GM12875 (cell line): ENCODE measurements around the gene PEX6.

Experiments used
- H3K4me3 ChIP-seq: one replicate; pipeline ENCODE4 v1.5.1; 2011; ENCODE audit warnings: low read depth, low read length, control low read depth
- TF ChIP-seq, protein P1 (sequence below): IDR thresholded peaks from 2 replicates; pipeline ENCODE4 v1.5.1; 2011; ENCODE audit warnings: low read depth, mild to moderate bottlenecking, control low read depth, inconsistent platforms, low read length, moderate library complexity, borderline replicate concordance; ENCODE audit not compliant: insufficient read depth

The PEX6 gene

DNA sequence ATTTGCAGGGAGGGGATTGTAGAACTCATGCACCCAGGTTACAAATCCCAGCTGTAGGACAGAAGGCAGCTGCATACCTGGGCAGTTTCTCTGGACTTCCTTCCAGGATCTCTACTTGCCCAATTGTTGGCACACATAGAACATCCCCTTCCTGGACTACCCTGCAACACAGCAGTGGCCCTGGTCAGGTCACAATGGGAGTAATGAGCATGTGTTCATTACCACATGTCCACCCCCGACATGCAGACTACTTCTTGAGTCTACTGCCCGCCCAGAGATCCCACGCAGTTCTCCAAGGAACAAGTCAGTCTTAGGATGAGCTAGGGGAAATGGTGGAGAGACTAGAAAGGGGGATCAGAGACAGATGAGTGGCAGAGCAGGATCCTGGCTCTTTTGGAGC, 5.1 kb downstream of the PEX6 start:
- H3K4me3 ChIP-seq: no peak overlapping the region
- TF ChIP-seq, protein P1, sequence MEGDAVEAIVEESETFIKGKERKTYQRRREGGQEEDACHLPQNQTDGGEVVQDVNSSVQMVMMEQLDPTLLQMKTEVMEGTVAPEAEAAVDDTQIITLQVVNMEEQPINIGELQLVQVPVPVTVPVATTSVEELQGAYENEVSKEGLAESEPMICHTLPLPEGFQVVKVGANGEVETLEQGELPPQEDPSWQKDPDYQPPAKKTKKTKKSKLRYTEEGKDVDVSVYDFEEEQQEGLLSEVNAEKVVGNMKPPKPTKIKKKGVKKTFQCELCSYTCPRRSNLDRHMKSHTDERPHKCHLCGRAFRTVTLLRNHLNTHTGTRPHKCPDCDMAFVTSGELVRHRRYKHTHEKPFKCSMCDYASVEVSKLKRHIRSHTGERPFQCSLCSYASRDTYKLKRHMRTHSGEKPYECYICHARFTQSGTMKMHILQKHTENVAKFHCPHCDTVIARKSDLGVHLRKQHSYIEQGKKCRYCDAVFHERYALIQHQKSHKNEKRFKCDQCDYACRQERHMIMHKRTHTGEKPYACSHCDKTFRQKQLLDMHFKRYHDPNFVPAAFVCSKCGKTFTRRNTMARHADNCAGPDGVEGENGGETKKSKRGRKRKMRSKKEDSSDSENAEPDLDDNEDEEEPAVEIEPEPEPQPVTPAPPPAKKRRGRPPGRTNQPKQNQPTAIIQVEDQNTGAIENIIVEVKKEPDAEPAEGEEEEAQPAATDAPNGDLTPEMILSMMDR: no peak

DNA sequence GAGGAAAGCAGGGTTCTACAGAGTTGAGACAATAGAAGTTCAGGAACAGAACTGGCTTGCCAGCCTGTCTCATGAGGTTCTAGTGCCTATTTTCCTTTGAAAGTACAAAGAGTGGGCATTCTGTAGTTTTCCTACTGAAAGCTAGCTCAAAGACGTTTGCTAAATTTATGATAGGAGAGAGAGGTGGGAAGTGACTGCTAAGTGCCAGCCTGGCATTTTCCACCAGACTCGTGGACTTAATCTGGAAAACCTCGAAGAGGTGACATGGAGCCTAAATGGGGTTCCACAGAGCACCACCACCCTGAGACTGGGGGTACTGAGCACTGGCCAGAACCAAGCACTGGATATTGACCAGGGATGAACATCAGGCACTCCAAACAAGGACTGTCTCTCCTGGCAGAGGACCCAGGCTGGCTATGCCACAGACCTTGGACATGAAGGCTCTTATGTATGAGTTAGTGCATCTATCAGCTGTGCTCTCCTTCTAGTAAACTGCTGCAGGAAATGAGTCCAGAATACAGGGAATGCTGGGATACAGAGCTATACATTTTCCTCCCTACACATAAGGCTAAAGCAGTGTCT, 7.1 kb downstream of the PEX6 start:
- TF ChIP-seq, protein P1: no peak
- H3K4me3 ChIP-seq: no peak overlapping the region

DNA sequence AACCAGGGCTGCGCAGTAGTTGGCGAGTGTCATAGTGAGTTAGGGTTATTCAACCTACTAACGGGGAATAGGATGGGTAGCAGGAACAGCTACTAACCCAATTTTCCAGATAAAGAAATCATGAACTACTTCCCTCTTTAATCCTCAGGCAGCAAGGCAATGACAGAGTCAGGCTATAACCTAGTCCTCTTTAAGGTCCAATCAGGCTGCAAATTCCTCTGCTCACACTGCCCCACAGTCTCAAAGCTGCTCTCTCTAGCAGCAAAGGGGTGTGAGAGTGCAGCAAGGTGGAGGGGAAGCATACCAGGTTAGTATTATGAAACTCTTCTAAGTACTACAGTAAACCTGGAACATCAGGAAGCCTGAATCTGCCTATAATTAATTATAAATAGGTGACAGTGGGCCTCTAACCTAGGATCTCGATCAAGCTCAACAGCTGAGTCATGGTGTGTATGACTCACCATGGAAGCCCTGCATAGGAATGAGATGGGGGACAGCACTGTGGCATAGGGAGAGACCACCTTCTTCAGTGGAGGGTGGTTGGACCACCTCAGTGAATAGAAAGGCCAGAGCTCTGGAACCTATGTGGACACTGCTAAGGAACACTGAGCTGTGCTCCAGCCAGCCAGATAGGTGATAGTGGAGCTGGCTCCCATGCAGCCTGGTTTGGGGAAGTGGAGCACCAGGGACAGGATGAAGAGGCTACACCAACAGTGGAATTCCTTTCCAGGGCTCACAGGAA, 7.9 kb downstream of the PEX6 start:
- TF ChIP-seq, protein P1: no peak

DNA sequence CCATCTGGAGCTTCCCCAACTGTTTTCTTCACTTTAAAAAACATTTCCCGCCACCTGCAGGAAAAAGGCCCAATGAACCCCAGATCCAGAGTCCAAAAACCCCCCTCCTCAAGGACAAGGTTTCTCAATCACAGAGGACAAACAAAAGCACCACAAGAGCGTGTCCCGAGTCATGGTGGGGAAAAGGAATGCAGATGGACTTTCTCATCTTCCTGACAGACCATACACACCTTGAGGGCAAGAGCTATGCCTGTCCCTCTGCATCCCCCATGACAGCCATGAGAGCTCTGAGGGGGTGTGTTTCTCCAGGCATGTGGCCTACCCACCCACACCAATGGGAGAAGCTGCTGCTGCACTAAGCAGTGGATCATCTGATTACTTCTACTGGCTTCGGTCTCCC, 9.0 kb downstream of the PEX6 start:
- no peak overlapping the region for H3K4me3 ChIP-seq
- TF ChIP-seq, protein P1: no peak

More for the DNA sequence above, 7.9 kb downstream of the PEX6 start:
- no peak overlapping the region for H3K4me3 ChIP-seq

DNA sequence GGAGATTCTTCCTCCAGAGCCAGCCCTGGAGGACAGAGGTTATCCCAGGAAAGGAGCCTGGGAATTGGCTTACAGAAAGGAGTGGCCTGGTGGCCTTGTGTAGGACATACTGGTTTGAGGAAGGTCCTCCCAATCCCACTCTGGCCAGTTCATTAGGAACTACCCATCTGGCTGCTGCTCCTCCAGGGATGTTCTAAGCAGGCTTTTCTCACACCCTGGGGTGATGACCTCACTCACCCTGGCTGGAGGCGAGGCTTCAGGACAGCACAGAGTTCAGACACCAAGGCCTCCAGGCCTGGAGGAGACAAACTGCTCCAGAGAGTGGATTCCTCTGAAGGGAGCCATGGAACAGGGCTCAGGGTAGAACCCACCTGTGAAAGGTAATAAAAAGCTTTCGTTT, 9.6 kb downstream of the PEX6 start:
- no peak overlapping the region for H3K4me3 ChIP-seq
- TF ChIP-seq, protein P1: no peak

DNA sequence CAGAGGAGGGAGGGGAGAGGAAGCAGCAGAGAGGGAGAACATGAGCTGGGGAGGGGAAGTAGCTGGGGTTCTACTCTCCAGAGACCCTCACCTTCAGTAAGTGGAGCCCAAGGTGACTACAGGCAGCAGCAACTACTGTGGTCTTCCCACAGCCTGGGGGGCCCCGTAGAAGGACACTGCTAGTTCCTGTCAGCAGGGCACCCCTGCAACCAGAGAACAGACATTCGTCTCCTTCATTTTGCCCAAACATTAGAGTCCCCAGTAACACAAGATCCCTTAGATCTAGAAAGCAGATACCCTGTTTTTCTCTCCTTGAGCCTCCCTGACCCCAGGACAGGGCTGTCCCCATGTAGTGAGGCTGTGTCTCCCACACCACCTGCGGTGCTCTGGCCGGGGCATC, 10.2 kb downstream of the PEX6 start:
- H3K4me3 ChIP-seq: no peak overlapping the region
- TF ChIP-seq, protein P1: no peak

DNA sequence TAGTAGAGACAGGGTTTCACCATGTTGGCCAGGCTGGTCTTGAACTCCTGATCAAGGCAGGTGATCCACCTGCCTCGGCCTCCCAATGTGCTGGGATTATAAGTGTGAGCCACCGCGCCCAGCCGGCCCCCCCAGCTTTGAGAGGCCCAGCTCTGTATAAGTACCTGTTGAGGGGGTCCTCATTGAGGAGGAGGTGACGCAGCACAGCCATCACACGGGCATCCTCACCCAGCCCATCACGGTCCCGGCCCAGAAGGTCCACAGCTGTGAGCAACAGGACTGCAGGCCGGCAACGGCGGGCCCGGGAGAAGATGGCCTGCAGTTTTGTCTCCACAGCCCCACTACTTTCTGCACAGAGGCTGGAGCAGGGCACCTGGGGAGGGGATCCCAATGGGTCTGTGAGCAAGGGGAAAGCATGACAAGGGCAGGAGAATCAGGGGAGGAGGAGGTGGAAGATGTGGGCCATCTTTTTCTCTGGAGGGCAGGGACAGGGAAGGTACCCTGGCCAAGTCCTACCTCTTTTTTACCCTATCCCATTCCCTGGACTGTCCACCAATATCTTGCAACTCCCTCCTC, 10.8 kb downstream of the PEX6 start:
- no peak overlapping the region for H3K4me3 ChIP-seq
- TF ChIP-seq, protein P1: no peak
